Keratinocyte (primary cell): Measurements from ENCODE around the gene KHDRBS1.

Experiments used
- EZH2 ChIP-seq: IDR thresholded peaks from one replicate; pipeline ENCODE4 v1.6.1; 2012; ENCODE audit warnings: inconsistent platforms, mild to moderate bottlenecking, low read length, moderate library complexity
- TF ChIP-seq, protein P1 (sequence below), 3 experiments: IDR thresholded peaks in 1 of 3; conservative IDR thresholded peaks in 1 of 3; optimal IDR thresholded peaks in 1 of 3; 2 replicates in 2 of 3; 3 replicates in 1 of 3; pipeline versions ENCODE3 to v1.5.1; 2011; ENCODE audit warnings: low read length in 3 of 3, mild to moderate bottlenecking in 3 of 3, moderate library complexity in 2 of 3, control low read depth in 1 of 3, inconsistent platforms in 1 of 3; ENCODE audit not compliant: insufficient read depth in 2 of 3; ENCODE audit errors: extremely low read depth in 1 of 3

DNA sequence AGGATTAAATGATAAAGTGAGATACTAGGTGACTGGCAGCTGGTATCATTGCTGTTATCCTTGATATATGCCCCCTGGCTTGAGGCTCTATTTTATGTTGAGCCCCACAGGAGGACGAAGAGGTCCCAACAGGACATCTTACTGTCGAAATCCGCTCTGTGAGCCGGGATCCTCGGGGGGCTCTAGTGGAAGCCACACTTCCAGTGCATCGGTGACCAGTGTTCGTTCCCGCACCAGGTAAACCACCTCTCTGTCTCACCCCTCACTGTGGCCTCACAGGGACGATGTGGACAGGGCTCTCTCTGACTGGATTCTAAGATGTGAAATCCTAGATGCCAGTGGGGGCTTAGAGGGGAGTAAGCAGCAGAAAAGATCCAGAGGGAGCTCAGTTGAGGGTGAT is 61.2 kb downstream of the KHDRBS1 start:
- TF ChIP-seq, protein P1, sequence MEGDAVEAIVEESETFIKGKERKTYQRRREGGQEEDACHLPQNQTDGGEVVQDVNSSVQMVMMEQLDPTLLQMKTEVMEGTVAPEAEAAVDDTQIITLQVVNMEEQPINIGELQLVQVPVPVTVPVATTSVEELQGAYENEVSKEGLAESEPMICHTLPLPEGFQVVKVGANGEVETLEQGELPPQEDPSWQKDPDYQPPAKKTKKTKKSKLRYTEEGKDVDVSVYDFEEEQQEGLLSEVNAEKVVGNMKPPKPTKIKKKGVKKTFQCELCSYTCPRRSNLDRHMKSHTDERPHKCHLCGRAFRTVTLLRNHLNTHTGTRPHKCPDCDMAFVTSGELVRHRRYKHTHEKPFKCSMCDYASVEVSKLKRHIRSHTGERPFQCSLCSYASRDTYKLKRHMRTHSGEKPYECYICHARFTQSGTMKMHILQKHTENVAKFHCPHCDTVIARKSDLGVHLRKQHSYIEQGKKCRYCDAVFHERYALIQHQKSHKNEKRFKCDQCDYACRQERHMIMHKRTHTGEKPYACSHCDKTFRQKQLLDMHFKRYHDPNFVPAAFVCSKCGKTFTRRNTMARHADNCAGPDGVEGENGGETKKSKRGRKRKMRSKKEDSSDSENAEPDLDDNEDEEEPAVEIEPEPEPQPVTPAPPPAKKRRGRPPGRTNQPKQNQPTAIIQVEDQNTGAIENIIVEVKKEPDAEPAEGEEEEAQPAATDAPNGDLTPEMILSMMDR (optimal IDR thresholded peaks at IDR 0.05 in 1 of 3, IDR thresholded peaks at IDR 0.05 in 1 of 3, conservative IDR thresholded peaks at IDR 0.05 in 1 of 3; ENCODE audit: extremely low read depth in 1 of 3, insufficient read depth in 2 of 3, low read length in 3 of 3): no peak
- TF ChIP-seq EZH2: no peak
